K562 (cell line): ENCODE data around the gene RPL3. TPM values are rescaled to one million over a fixed set of nuclear protein-coding genes. Genes with fewer than 3 reads are reported as not detected.

ENCODE experiments used
- polyA plus RNA-seq, 8 experiments: library from polyadenylated mRNA; depleted of rRNA in 4 of 8; stranded (reverse) in 5 of 8; unstranded in 3 of 8; fragments of >200 nt; fragmentation: Nextera tagmentation in 2 of 8; fragmentation: Illumina TruSeq in 1 of 8; extraction: Ambion mirVana in 2 of 8; extraction: Trizol in 1 of 8; gene quantifications; 2 replicates each; pipeline versions ENCODE4 v1.2.1 to v1.2.3, GENCODE V29; 2011 to 2014; ENCODE audit warnings: inconsistent platforms in 1 of 8, missing spikeins in 1 of 8
- small RNA-seq: library from RNA; depleted of rRNA; stranded (forward); fragments of <200 nt; gene quantifications from one replicate; pipeline ENCODE3, GENCODE V24; 2014
- total RNA-seq, 7 experiments: library from RNA; depleted of rRNA in 6 of 7; stranded (reverse); fragments of >200 nt in 6 of 7; fragmentation: Illumina TruSeq in 2 of 7; extraction: Trizol in 2 of 7; gene quantifications; 2 replicates each; pipeline versions ENCODE4 v1.2.1 to v1.2.3, GENCODE V29; 2011 to 2021; ENCODE audit warnings: low replicate concordance in 1 of 7

The RPL3 gene
- total and polyA plus RNA-seq, 9 of the 15 experiments (the other 6 are each of a cell fraction or from before 2014, with no cell fraction given), result 1,624 to 4,066 (median 2,565) TPM

Small RNA genes lying within 50 kb of the gene (small RNA-seq; reads per million reads assigned to genes)
- not detected for gene SNORD43
- gene SNORD83A, result 18,458 reads per million, percentile 100 among the genes with 10 or more reads in this experiment
- gene SNORD83B, result not detected

Other genes starting within 250 kb of the RPL3 start
Only the 7 nearest of the 10 such genes appear.
- 2.9 and 5.0 TPM in 2 replicates for gene CBX7, start 166.9 kb downstream of the RPL3 start, total RNA-seq (2014; rRNA removed)
- gene CBX7, start 166.9 kb downstream of the RPL3 start, total RNA-seq (2014; rRNA removed; fragmentation: Illumina TruSeq; extraction: Trizol), result 1.3 and 1.4 TPM in 2 replicates
- 0.83 and 0.87 TPM in 2 replicates for gene CBX7, start 166.9 kb downstream of the RPL3 start, total RNA-seq (2015; rRNA removed; fragmentation: Illumina TruSeq; extraction: Trizol)
- gene CBX7, start 166.9 kb downstream of the RPL3 start, total RNA-seq (2021), result 4.1 and 4.8 TPM in 2 replicates
- 3.8 and 4.2 TPM in 2 replicates for gene CBX7, start 166.9 kb downstream of the RPL3 start, polyA plus RNA-seq (2011; rRNA removed)
- 2.8 and 3.5 TPM in 2 replicates for gene CBX7, start 166.9 kb downstream of the RPL3 start, polyA plus RNA-seq (2014; fragmentation: Illumina TruSeq; extraction: Trizol)
- gene CBX7, start 166.9 kb downstream of the RPL3 start, polyA plus RNA-seq (2014; fragmentation: Nextera tagmentation; extraction: Ambion mirVana), result under 1 TPM; 0.04 to 0.13 TPM
- 4.8 and 5.2 TPM in 2 replicates for gene CBX7, start 166.9 kb downstream of the RPL3 start, polyA plus RNA-seq (2014; rRNA removed)
- 0.69 and 1.1 TPM in 2 replicates for gene PDGFB, start 74.6 kb downstream of the RPL3 start, total RNA-seq (2014; rRNA removed)
- gene PDGFB, start 74.6 kb downstream of the RPL3 start, total RNA-seq (2014; rRNA removed; fragmentation: Illumina TruSeq; extraction: Trizol), result 0.13 and 0.22 TPM in 2 replicates
- gene PDGFB, start 74.6 kb downstream of the RPL3 start, total RNA-seq (2015; rRNA removed; fragmentation: Illumina TruSeq; extraction: Trizol), result 0.11 TPM in 1 of 2 replicates, not detected in the other
- 1.2 and 1.4 TPM in 2 replicates for gene PDGFB, start 74.6 kb downstream of the RPL3 start, total RNA-seq (2021)
- 3.6 and 4.0 TPM in 2 replicates for gene PDGFB, start 74.6 kb downstream of the RPL3 start, polyA plus RNA-seq (2011; rRNA removed)
- gene PDGFB, start 74.6 kb downstream of the RPL3 start, polyA plus RNA-seq (2014; fragmentation: Illumina TruSeq; extraction: Trizol), result 0.40 and 0.89 TPM in 2 replicates
- under 1 TPM; 0.07 to 0.15 TPM for gene PDGFB, start 74.6 kb downstream of the RPL3 start, polyA plus RNA-seq (2014; fragmentation: Nextera tagmentation; extraction: Ambion mirVana)
- gene PDGFB, start 74.6 kb downstream of the RPL3 start, polyA plus RNA-seq (2014; rRNA removed), result 0.50 and 0.56 TPM in 2 replicates
- 3.6 and 6.9 TPM in 2 replicates for gene SYNGR1, start 30.4 kb upstream of the RPL3 start, total RNA-seq (2014; rRNA removed)
- gene SYNGR1, start 30.4 kb upstream of the RPL3 start, total RNA-seq (2014; rRNA removed; fragmentation: Illumina TruSeq; extraction: Trizol), result 1.4 and 2.1 TPM in 2 replicates
- 3.2 and 3.3 TPM in 2 replicates for gene SYNGR1, start 30.4 kb upstream of the RPL3 start, total RNA-seq (2015; rRNA removed; fragmentation: Illumina TruSeq; extraction: Trizol)
- 12.5 and 13.6 TPM in 2 replicates for gene SYNGR1, start 30.4 kb upstream of the RPL3 start, total RNA-seq (2021)
- 10.6 and 16.2 TPM in 2 replicates for gene SYNGR1, start 30.4 kb upstream of the RPL3 start, polyA plus RNA-seq (2011; rRNA removed)
- 5.5 and 10.0 TPM in 2 replicates for gene SYNGR1, start 30.4 kb upstream of the RPL3 start, polyA plus RNA-seq (2014; fragmentation: Illumina TruSeq; extraction: Trizol)
- gene SYNGR1, start 30.4 kb upstream of the RPL3 start, polyA plus RNA-seq (2014; fragmentation: Nextera tagmentation; extraction: Ambion mirVana), result 1 to 10 TPM; 1.8 to 2.3 TPM
- gene SYNGR1, start 30.4 kb upstream of the RPL3 start, polyA plus RNA-seq (2014; rRNA removed), result 13.7 and 15.9 TPM in 2 replicates
- gene TAB1, start 80.2 kb upstream of the RPL3 start, total RNA-seq (2014; rRNA removed), result 9.5 and 14.7 TPM in 2 replicates
- gene TAB1, start 80.2 kb upstream of the RPL3 start, total RNA-seq (2014; rRNA removed; fragmentation: Illumina TruSeq; extraction: Trizol), result 4.1 and 4.9 TPM in 2 replicates
- 10.3 and 10.4 TPM in 2 replicates for gene TAB1, start 80.2 kb upstream of the RPL3 start, total RNA-seq (2015; rRNA removed; fragmentation: Illumina TruSeq; extraction: Trizol)
- 20.1 and 20.9 TPM in 2 replicates for gene TAB1, start 80.2 kb upstream of the RPL3 start, total RNA-seq (2021)
- 12.3 and 19.2 TPM in 2 replicates for gene TAB1, start 80.2 kb upstream of the RPL3 start, polyA plus RNA-seq (2011; rRNA removed)
- gene TAB1, start 80.2 kb upstream of the RPL3 start, polyA plus RNA-seq (2014; fragmentation: Illumina TruSeq; extraction: Trizol), result 11.5 and 15.2 TPM in 2 replicates
- gene TAB1, start 80.2 kb upstream of the RPL3 start, polyA plus RNA-seq (2014; fragmentation: Nextera tagmentation; extraction: Ambion mirVana), result 1 to 10 TPM in 1 of 2 experiments, under 1 TPM in 1; 0.36 to 1.1 TPM
- gene TAB1, start 80.2 kb upstream of the RPL3 start, polyA plus RNA-seq (2014; rRNA removed), result 15.7 and 17.0 TPM in 2 replicates
- 4.6 and 5.7 TPM in 2 replicates for gene MGAT3, start 137.4 kb upstream of the RPL3 start, total RNA-seq (2014; rRNA removed)
- 2.8 and 3.5 TPM in 2 replicates for gene MGAT3, start 137.4 kb upstream of the RPL3 start, total RNA-seq (2014; rRNA removed; fragmentation: Illumina TruSeq; extraction: Trizol)
- gene MGAT3, start 137.4 kb upstream of the RPL3 start, total RNA-seq (2015; rRNA removed; fragmentation: Illumina TruSeq; extraction: Trizol), result 4.3 and 4.6 TPM in 2 replicates
- gene MGAT3, start 137.4 kb upstream of the RPL3 start, total RNA-seq (2021), result 11.4 and 11.5 TPM in 2 replicates
- 6.6 and 6.8 TPM in 2 replicates for gene MGAT3, start 137.4 kb upstream of the RPL3 start, polyA plus RNA-seq (2011; rRNA removed)
- 4.2 and 5.4 TPM in 2 replicates for gene MGAT3, start 137.4 kb upstream of the RPL3 start, polyA plus RNA-seq (2014; fragmentation: Illumina TruSeq; extraction: Trizol)
- gene MGAT3, start 137.4 kb upstream of the RPL3 start, polyA plus RNA-seq (2014; fragmentation: Nextera tagmentation; extraction: Ambion mirVana), result under 1 TPM; 0.10 to 0.18 TPM
- gene MGAT3, start 137.4 kb upstream of the RPL3 start, polyA plus RNA-seq (2014; rRNA removed), result 6.0 and 7.0 TPM in 2 replicates
- gene MIEF1, start 182.7 kb upstream of the RPL3 start, total RNA-seq (2014; rRNA removed), result 25.5 and 28.3 TPM in 2 replicates
- 28.6 and 29.0 TPM in 2 replicates for gene MIEF1, start 182.7 kb upstream of the RPL3 start, total RNA-seq (2014; rRNA removed; fragmentation: Illumina TruSeq; extraction: Trizol)
- 26.8 and 27.1 TPM in 2 replicates for gene MIEF1, start 182.7 kb upstream of the RPL3 start, total RNA-seq (2015; rRNA removed; fragmentation: Illumina TruSeq; extraction: Trizol)
- gene MIEF1, start 182.7 kb upstream of the RPL3 start, total RNA-seq (2021), result 51.8 and 54.3 TPM in 2 replicates
- 20.0 and 21.7 TPM in 2 replicates for gene MIEF1, start 182.7 kb upstream of the RPL3 start, polyA plus RNA-seq (2011; rRNA removed)
- gene MIEF1, start 182.7 kb upstream of the RPL3 start, polyA plus RNA-seq (2014; fragmentation: Illumina TruSeq; extraction: Trizol), result 37.7 and 40.8 TPM in 2 replicates
- gene MIEF1, start 182.7 kb upstream of the RPL3 start, polyA plus RNA-seq (2014; fragmentation: Nextera tagmentation; extraction: Ambion mirVana), result 10 to 100 TPM; 10.9 to 13.1 TPM
- gene MIEF1, start 182.7 kb upstream of the RPL3 start, polyA plus RNA-seq (2014; rRNA removed), result 23.6 and 29.1 TPM in 2 replicates
- gene ATF4, start 200.9 kb upstream of the RPL3 start, total RNA-seq (2014; rRNA removed), result 311 and 355 TPM in 2 replicates
- gene ATF4, start 200.9 kb upstream of the RPL3 start, total RNA-seq (2014; rRNA removed; fragmentation: Illumina TruSeq; extraction: Trizol), result 320 and 405 TPM in 2 replicates
- 153 and 156 TPM in 2 replicates for gene ATF4, start 200.9 kb upstream of the RPL3 start, total RNA-seq (2015; rRNA removed; fragmentation: Illumina TruSeq; extraction: Trizol)
- 308 and 361 TPM in 2 replicates for gene ATF4, start 200.9 kb upstream of the RPL3 start, total RNA-seq (2021)
- 669 and 756 TPM in 2 replicates for gene ATF4, start 200.9 kb upstream of the RPL3 start, polyA plus RNA-seq (2011; rRNA removed)
- gene ATF4, start 200.9 kb upstream of the RPL3 start, polyA plus RNA-seq (2014; fragmentation: Illumina TruSeq; extraction: Trizol), result 528 and 598 TPM in 2 replicates
- gene ATF4, start 200.9 kb upstream of the RPL3 start, polyA plus RNA-seq (2014; fragmentation: Nextera tagmentation; extraction: Ambion mirVana), result 100 to 1,000 TPM in 1 of 2 experiments, 10 to 100 TPM in 1; 93.1 to 125 TPM
- gene ATF4, start 200.9 kb upstream of the RPL3 start, polyA plus RNA-seq (2014; rRNA removed), result 638 and 723 TPM in 2 replicates